HG02623 (cell line): ENCODE data around the gene WFIKKN2.
"Not testable (repeated sequence)": the region's sequence is repeated elsewhere in the genome, so short reads cannot be mapped to it uniquely, and the experiment has no call there.

Source experiments
- ATAC-seq: cut with Tn5 transposase; IDR thresholded peaks from one replicate; pipeline ENCODE4 v1.9.1; 2021; ENCODE audit warnings: moderate library complexity; ENCODE audit not compliant: unreplicated experiment

WFIKKN2 gene

DNA sequence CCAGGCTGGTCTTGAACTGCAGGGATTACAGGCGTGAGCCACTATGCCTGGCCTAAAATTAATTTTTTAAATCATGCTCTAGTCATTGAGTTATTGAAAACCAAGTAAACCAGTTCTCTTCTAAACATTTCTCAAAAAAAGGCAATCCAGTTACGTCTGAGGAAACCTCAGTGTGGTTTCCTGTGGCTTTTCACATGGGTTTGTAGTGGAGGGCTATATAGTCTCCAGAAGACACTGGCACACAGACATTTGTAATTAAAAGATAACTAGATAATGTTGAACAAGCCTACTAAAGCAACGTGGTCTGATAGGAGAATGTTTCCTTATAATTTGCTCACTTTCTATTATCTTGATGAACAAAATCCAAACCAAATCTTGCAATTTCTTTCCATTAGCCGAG is 36.0 kb downstream of the WFIKKN2 start:
- no peak for ATAC-seq

DNA sequence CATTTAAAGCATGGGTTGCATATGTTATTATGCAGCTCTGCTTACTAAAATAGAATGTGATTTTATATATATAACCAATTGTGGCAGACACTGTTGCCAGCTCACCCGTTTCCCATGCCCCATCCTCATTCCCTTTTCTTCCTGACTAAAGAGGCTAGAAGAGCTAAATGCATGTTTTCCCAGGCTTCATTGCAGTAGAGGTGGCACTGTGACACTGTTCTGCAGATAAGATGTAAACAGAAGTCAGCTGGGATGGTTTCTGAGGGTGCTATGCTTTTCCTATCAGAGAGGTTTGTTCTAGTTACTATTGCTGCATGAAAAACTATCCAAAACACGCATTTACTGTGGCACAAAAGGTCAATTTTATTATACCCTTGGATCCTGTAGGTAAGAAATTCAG is 36.5 kb downstream of the WFIKKN2 start:
- ATAC-seq = no peak

DNA sequence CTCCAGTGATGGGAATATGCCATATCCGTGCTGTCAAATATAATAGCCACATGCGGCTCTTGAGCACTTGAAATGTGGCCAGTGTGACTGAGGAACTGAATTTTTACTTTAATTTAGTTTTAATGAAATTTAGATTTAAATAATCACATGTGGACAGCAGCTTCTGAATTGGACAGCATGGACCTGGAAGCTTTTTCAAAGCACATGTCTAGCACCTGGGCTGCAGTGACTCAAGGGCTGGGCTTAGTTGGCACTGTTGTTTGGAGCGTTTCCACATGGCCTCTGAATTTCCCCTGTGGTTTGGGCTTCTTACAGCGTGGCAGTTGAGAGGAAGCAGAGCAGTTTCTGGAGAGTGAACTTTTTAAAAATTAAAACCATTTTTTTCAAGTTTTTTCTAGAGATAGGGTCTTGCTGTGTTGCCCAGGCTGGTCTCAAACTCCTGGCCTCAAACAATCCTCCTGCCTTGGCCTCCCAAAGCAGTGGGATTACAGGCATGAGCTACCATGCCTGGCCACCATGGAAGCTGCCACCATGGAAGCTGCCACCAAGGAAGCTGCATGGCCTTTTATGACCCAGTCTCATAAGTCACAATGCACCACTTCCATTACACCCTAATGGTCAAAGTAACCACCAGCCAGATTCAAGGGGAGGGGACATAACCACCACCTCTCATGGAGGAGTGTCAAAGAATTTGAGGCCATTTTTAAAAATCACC is 37.5 kb downstream of the WFIKKN2 start:
- no peak for ATAC-seq

- no peak for ATAC-seq
Observed at GRCh38 chr17:50875074-50875473, 39.7 kb downstream of the WFIKKN2 start.

- not testable (repeated sequence) for ATAC-seq
Observed at GRCh38 chr17:50877042-50877441, 41.7 kb downstream of the WFIKKN2 start.

DNA sequence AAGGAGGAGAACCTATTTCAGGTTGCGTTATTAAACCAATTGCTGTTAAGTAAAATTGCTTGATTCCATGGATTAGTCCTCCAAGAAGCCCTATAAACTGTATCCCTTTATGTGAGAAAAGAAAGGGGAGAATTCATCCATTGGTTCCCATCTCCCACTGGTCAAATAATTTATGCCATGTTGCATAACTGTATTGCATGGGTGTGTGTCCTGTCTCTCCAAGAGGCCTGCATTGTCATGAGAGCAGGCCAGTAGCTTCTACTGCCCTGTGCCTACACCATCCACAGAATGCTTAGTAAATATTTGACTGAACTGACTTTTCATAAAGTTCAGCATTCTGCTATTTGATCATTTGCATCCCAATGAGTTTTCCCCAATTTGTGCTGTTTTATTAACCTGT is 42.5 kb downstream of the WFIKKN2 start:
- ATAC-seq = no peak

DNA sequence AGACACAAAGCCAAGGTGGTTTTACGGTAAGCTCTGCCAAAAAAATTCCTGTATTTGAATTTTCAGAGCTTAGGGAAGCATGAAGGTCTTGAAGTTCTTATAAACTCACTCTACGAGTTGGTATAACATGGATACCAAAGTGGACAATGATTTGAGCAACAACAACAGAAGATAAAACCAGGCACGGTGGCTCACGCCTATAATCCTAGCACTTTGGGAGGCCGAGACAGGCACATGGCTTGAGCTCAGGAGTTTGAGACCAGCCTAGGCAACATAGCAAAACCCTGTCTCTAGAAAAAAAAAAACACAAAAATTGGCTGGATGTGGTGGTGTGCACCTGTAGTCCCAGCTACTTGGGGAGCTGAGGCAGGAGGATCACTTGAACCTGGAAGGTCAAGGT is 43.7 kb downstream of the WFIKKN2 start:
- no peak for ATAC-seq

DNA sequence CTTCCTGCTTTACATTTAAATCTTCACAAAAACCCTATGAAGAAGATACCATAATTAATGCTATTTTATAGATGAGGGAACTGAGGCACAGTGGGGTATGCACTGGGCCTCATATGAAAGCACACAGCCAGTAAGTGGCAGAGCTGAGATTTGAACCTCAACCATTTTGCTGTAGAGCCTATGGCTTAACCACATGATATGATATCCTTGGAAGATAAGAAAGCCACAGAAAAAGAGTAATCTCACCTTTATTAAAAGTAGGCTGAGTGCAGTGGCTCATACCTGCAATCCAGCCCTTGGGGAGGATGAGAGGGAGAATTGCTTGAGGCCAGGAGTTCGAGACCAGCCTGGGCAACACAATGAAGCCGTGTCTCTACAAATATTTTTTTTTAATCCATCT is 45.8 kb downstream of the WFIKKN2 start:
- ATAC-seq = no peak

DNA sequence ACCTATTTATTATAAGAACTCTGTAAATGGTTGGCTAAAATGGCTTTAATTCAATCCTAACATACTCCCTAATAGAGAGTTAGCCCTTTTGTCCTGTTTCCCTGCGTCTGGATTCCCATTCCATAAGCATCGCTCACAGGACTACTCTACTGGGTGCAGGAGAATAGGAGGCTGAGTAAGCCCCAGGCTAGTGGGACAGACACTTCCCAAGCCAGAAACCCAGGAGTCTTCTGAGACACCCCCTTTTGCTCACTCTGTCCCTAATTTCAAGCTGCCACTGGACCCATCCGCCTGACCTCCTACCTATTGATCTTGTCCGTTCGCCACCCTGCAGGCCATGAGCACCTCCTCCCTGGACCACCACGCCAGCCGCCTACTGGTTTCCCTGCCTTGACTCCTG is 47.5 kb downstream of the WFIKKN2 start:
- ATAC-seq = no peak

DNA sequence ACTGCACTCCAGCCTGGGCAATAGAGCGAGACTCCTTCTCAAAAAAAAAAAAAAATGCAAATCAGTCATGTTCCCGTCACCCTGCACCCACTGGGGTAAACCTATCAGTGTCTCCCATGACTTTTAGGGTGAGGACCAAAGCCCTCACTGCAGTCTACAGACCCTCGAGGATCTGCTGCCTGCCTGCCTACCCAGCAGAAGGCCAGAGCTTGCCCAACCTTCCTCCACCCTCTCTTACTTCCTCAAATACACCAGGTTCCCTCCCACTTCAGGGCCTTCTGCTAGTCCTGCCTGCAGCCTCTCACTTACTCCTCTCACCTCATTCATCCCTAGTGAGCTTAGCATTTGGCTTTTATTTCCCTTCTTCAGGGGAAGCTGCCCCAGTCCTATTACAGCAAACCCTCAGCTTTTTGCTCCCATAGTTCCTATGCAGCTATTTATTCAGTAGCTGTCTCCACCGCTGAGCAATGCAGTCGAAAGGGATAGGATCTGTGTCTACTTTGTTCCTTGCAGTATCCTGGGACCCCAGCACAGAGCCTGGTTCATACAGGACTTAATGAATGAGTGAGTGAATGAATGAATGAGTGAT is 48.6 kb downstream of the WFIKKN2 start:
- ATAC-seq = no peak

GRCh38 chr17:50884439-50885311 is 49.3 kb downstream of the WFIKKN2 start:
- no peak for ATAC-seq

DNA sequence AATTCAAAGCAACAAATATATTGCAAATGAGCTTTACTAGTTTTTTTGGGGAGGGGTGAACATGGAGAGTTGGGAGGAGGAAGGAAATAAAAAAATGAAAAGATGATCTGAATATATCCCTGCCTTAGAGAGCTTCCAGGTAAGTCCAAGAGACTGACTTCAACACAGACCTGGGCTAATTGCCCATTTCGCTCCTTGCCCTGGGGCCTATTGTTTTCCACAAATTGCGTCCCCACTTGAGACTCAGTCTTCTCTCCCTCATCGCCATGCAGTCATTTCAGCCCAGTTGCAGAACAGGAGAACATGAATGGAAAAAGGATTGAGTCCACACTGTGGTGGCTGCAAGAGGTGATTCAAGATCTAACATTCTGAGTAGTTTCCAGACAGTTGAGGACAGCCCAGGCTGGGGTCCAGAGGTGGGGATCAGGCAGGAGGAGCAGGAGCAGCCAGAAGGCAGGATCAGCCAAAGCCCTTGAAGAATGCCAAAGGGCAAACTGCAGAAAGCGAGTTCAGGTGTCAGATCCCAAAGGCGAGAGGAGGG is 52.4 kb downstream of the WFIKKN2 start:
- no peak for ATAC-seq

DNA sequence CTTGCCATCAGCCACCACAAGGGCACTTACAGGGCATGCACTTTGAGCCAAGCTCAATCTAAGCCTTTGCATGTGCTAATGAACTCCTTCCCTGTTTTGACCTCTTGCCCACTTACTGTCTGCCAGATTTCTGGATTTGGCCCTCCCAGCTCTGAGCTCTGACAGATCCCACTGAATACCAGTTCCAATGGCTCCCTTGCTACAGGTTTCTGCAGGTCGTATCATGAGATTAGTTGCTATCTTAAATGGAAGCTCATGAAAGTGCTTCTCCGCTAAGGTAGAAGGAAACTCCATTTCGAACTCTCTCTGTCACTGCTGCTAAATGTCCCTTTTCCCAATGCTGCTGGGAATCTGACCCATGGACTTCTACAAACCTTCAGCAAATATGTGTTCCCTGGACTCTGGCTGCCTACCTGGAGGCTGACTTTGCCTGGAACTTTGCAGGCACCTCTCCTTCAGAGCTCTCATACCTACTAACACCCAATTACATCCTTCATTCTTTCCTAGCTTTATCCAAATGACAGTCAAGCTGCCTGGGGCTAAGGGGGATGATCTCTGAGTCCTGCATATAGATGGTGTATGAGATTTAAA is 54.2 kb downstream of the WFIKKN2 start:
- ATAC-seq = no peak

DNA sequence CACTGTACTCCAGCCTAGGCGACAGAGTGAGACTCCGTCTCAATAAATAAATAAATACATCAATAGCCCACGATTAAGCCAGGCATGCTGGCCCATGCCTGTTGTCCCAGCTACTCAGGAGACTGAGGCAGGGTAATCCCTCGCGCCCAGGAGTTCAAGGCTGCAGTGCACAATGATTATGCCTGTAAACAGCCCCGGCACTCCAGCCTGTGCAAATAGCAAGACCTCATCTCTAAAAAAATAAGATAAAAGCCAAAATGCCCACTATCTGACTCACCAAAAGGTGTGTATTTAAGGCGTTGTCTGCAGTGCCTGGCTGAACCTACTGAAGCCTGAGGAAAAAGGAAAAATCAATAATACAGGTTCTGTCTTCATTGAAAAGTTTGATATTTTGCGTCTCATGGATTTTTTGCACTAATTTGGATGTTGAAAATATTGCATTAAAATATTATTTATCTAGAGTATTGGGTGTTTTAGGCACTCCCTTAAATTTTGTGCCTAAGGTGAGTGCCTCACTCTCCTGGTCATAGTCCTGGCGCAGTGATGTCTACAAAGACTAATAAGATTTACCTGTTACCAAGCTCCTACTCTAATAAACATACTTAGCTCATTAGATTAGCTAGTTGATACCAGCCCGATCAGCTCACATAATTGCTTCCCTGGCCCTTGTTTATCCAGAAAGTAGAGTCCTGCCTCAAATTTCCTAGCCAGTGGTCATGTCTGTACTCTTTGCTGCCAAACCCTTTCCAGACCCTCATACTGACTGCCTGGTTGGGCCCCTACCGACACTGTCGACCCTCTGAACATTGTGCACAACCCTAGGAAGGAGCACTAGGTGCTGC is 55.5 kb downstream of the WFIKKN2 start:
- no peak for ATAC-seq

GRCh38 chr17:50891577-50891989 is 56.2 kb downstream of the WFIKKN2 start:
- ATAC-seq = no peak
